Measurements from ENCODE around the gene ITPK1. TPM values are rescaled to one million over a fixed set of nuclear protein-coding genes. Genes with fewer than 3 reads are reported as not detected.

The ITPK1 gene
- total RNA-seq, 2 donors from 2014 or later: 57.9 to 92.1 TPM

GRCh38 chr14:92935446-92935845 lies 180.3 kb downstream of the ITPK1 start:
- no peak for ATAC-seq

GRCh38 chr14:92934196-92935085 lies 181.3 kb downstream of the ITPK1 start:
- DNase-seq (ENCODE audit: low spot score): no peak
- no peaks in the 10 kb centered on the region for H3K36me3 Mint-ChIP-seq
- no peaks in the 10 kb centered on the region for H3K27me3 Mint-ChIP-seq
- no peak overlapping the region for H3K27ac Mint-ChIP-seq
- H3K9me3 Mint-ChIP-seq: no peaks in the 10 kb centered on the region
- H3K4me1 Mint-ChIP-seq (ENCODE audit: low read depth in 2 of 2): no peaks in the 10 kb centered on the region
- no peak overlapping the region for H3K4me3 Mint-ChIP-seq
- no peak for ATAC-seq

More at GRCh38 chr14:92935446-92935845, 180.3 kb downstream of the ITPK1 start:
- H3K27ac Mint-ChIP-seq: no peak overlapping the region
- no peak overlapping the region for H3K4me3 Mint-ChIP-seq
- H3K36me3 Mint-ChIP-seq: no peaks in the 10 kb centered on the region
- no peaks in the 10 kb centered on the region for H3K9me3 Mint-ChIP-seq
- H3K4me1 Mint-ChIP-seq (ENCODE audit: low read depth in 2 of 2): no peaks in the 10 kb centered on the region
- DNase-seq (ENCODE audit: low spot score): no peak
- H3K27me3 Mint-ChIP-seq: no peaks in the 10 kb centered on the region

DNA sequence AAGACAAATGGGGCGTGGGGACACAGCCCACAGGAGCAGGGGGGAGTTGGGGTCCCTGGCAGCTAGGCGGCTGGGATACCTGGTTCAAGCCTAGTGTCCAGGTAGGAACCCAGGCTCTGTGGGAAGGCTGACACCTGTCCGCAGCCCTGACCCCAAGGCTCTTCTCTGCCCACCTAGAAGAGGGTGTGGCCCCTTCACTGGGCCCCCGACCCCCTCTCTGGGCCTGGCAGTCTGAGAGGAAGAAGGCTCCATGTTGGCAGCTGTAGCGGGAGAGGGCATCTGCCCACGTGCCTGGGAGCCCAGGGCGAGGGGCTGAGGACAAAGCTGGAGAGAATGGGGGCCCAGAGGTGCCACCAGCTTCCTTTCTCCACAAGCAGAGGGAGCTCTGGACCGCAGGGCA lies 182.2 kb downstream of the ITPK1 start:
- H3K27ac Mint-ChIP-seq: no peak overlapping the region
- H3K9me3 Mint-ChIP-seq: no peaks in the 10 kb centered on the region
- ATAC-seq (no peak), DNase-seq (ENCODE audit: low spot score) (no peak)
- no peak overlapping the region for H3K4me3 Mint-ChIP-seq
- no peaks in the 10 kb centered on the region for H3K4me1 Mint-ChIP-seq (ENCODE audit: low read depth in 2 of 2)
- no peaks in the 10 kb centered on the region for H3K36me3 Mint-ChIP-seq
- H3K27me3 Mint-ChIP-seq: no peaks in the 10 kb centered on the region

DNA sequence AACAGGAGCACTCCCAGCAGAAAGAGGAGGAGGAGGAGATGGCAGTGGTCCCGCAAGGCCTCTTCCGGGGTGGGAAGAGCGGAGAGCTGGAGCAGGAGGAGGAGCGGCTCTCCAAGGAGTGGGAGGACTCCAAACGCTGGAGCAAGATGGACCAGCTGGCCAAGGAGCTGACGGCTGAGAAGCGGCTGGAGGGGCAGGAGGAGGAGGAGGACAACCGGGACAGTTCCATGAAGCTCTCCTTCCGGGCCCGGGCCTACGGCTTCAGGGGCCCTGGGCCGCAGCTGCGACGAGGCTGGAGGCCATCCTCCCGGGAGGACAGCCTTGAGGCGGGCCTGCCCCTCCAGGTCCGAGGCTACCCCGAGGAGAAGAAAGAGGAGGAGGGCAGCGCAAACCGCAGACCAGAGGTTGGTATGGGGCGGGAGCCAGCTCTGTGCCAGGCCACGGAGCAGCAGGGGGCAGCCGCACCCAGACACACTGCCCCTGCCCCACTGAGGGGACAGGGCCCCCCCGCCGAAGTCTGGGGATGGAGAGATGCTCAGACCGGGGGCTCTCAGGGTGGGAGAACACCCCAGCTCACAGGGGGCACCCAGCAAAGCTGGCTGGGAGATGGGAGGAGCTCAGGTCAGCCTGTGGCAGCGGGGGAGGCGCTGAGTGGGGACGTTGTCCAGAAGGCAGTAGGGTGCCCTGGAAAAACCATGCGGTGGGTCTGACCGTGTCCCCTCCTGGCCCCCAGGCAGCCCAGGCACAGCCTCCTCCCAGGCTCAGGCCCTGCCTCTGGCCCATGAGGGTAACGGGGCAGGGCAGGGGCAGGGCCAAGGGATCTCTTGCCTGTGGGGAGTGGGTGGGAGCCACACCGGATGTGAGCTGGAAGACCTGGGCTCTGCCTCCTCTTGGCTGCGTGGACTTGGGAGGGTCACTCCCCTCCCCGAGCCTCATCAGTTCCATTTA lies 183.0 kb downstream of the ITPK1 start:
- DNase-seq (ENCODE audit: low spot score) (no peak), ATAC-seq (no peak)
- H3K4me1 Mint-ChIP-seq (ENCODE audit: low read depth in 2 of 2): no peaks in the 10 kb centered on the region
- H3K27ac Mint-ChIP-seq: no peak overlapping the region
- no peaks in the 10 kb centered on the region for H3K27me3 Mint-ChIP-seq
- H3K4me3 Mint-ChIP-seq: no peak overlapping the region
- no peaks in the 10 kb centered on the region for H3K36me3 Mint-ChIP-seq
- no peaks in the 10 kb centered on the region for H3K9me3 Mint-ChIP-seq

DNA sequence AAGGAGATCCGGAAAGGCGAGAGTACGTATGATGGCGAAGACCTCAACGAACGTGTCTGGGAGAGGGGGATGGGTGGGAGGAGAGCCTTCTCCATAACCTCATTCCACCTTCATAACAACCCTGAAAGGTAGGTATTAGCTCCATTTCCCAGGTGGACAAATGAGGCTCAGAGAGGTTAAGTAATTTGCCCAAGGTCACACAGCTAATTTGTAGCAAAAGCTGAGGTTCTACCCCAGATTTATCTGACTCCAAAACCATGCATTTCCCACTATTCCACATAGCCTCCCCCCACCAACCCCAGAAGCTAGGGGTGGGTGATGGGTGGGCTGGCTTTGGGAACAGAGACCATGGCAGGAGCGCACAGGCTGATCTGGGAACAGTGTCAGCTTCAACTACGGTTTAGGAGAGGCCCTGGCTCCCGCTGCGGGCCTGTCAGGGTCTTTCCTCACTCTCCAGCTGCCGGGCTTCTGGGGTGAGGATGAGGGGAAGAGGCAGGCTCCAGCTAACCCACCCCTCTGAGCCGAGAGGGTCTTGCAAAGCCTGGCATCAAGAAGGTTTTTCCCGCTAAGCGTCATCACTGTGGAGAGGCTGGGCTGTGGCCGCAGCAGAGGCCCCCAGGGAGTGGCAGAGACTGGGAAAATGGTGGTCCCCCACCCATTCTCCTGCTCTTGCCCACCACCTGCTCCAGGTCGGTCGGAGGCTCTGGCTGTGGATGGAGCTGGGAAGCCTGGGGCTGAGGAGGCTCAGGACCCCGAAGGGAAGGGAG lies 183.9 kb downstream of the ITPK1 start:
- no peaks in the 10 kb centered on the region for H3K4me1 Mint-ChIP-seq (ENCODE audit: low read depth in 2 of 2)

GRCh38 chr14:92930737-92931602 lies 184.8 kb downstream of the ITPK1 start:
- Mint-ChIP-seq H3K9me3 (no peaks in the 10 kb centered on the region), H3K27ac (no peak overlapping the region), H3K4me1 (ENCODE audit: low read depth in 2 of 2) (no peaks in the 10 kb centered on the region), H3K4me3 (no peak overlapping the region), H3K36me3 (no peaks in the 10 kb centered on the region), H3K27me3 (no peaks in the 10 kb centered on the region)
- ATAC-seq: no peak
- DNase-seq (ENCODE audit: low spot score): no peak

More for the DNA sequence above, 183.9 kb downstream of the ITPK1 start:
- Mint-ChIP-seq H3K27me3 (no peaks in the 10 kb centered on the region), H3K36me3 (no peaks in the 10 kb centered on the region), H3K4me3 (no peak overlapping the region), H3K9me3 (no peaks in the 10 kb centered on the region), H3K27ac (no peak overlapping the region)
- ATAC-seq (no peak), DNase-seq (ENCODE audit: low spot score) (no peak)

DNA sequence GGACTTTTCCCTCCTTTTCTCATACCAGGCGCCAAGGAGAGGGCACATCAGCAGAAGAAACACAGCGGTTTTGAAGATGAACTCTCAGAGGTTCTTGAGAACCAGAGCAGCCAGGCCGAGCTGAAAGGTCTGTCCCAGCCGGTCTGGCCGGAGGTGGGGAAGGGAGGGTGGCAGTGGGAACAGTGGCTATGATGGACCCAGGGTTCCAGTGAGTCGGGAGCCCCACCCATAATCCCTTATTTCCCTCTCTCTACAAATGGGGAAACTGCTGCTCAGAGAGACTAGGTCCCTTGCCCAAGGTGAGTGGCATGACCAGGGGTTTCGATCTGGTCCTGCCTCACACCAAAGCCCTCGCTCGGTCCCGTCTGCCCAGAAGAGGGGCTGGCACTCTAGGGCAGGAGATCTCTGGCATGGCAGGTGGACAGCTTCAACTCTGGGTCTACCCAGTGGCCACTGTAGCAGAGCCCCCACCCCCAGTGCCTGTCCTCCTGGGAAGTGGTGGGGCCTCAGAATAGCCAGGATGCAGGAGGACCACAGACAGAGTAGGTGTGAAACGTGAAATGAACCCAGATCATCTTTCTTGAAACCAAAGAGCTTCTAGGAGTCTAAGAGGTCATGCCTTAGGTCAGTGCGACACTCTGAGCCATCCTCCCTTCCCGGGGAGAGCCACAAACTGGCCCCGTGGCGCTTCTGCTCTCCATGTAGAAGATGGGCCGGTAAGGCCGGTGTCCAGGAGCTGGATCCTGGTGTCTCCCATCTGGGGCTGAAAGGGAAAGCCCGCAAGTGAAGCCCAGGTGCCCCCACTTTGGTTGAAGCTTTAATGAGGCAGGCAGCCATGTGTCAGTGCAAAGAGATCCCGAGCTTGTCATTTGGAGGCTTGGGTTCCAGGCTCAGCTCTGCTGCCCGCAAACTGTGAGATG lies 185.8 kb downstream of the ITPK1 start:
- no peak for DNase-seq (ENCODE audit: low spot score)
- Mint-ChIP-seq H3K27me3 (peaks cover 0 to 2% of the 10 kb centered on the region in 2 donors), H3K9me3 (no peaks in the 10 kb centered on the region), H3K4me3 (no peak overlapping the region), H3K36me3 (no peaks in the 10 kb centered on the region), H3K27ac (no peak overlapping the region), H3K4me1 (ENCODE audit: low read depth in 2 of 2) (peaks cover 0 to under 1% of the 10 kb centered on the region in 2 donors)
- ATAC-seq: no peak

GRCh38 chr14:92928961-92929688 lies 186.6 kb downstream of the ITPK1 start:
- H3K36me3 Mint-ChIP-seq: no peaks in the 10 kb centered on the region
- H3K9me3 Mint-ChIP-seq: no peaks in the 10 kb centered on the region
- H3K27me3 Mint-ChIP-seq: peaks cover 0 to 8% of the 10 kb centered on the region in 2 donors
- no peak overlapping the region for H3K4me3 Mint-ChIP-seq
- no peak overlapping the region for H3K27ac Mint-ChIP-seq
- H3K4me1 Mint-ChIP-seq (ENCODE audit: low read depth in 2 of 2): peaks cover 0 to 3% of the 10 kb centered on the region in 2 donors
- ATAC-seq (peak in 1 of 2 donors; percentile 31), DNase-seq (ENCODE audit: low spot score) (no peak)

GRCh38 chr14:92928258-92928629 lies 187.5 kb downstream of the ITPK1 start:
- no peak for ATAC-seq
- H3K27ac Mint-ChIP-seq: no peak overlapping the region
- no peak for DNase-seq (ENCODE audit: low spot score)
- peaks cover 0 to 8% of the 10 kb centered on the region in 2 donors for H3K27me3 Mint-ChIP-seq
- H3K9me3 Mint-ChIP-seq: no peaks in the 10 kb centered on the region
- no peaks in the 10 kb centered on the region for H3K36me3 Mint-ChIP-seq
- peaks cover 0 to 3% of the 10 kb centered on the region in 2 donors for H3K4me1 Mint-ChIP-seq (ENCODE audit: low read depth in 2 of 2)
- H3K4me3 Mint-ChIP-seq: no peak overlapping the region

DNA sequence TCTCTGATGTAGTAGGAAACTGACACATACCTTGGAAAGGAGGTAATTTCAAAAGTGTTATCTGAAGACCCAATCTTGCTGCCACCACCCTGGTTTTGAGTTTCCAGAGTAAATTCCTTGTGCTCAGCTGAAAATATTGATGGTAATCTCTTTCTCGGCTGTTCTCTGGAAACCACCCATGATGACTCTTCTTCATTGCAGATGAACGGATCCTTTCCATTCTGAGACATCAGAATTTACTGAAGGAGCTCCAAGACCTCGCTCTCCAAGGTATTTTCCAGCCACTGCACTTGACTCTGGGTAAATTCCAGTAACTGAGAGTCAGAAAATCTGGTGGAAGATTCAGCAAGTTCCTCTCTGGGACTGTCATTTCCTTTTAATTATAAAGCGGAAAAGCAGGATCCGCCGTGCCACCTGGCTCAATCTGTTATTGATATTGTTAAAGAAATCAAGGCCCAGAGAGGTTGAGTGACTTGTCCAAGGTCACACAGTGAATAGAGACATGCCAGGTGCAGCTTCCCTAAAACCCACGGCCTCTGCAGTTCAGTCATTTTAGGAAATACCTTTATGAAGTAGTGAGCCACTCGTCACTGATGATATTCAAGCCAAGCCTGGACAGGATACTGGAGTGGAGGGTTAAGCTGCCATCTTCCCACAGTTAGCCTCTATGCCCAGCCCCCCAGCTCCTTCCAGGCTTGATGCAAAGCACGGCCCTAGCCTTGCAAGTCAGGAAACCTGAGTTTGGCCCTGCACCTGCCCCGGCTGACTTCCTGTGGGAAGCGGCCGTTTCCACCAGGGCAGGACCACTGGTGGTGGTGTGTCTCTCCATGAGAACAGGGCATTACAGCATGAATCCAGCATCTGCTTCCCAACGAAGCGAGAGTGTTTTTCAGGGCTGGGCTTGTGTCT lies 188.1 kb downstream of the ITPK1 start:
- ATAC-seq (no peak), DNase-seq (ENCODE audit: low spot score) (no peak)
- Mint-ChIP-seq H3K36me3 (no peaks in the 10 kb centered on the region), H3K4me1 (ENCODE audit: low read depth in 2 of 2) (peaks cover 0 to 4% of the 10 kb centered on the region in 2 donors), H3K27ac (no peak overlapping the region), H3K4me3 (no peak overlapping the region), H3K27me3 (peaks cover 1 to 10% of the 10 kb centered on the region in 2 donors), H3K9me3 (no peaks in the 10 kb centered on the region)

- Mint-ChIP-seq H3K27me3 (peaks cover 8 to 17% of the 10 kb centered on the region in 2 donors), H3K36me3 (no peaks in the 10 kb centered on the region), H3K4me1 (ENCODE audit: low read depth in 2 of 2) (peaks cover 0 to 7% of the 10 kb centered on the region in 2 donors), H3K9me3 (no peaks in the 10 kb centered on the region), H3K4me3 (no peak overlapping the region), H3K27ac (no peak overlapping the region)
- no peak for ATAC-seq
- no peak for DNase-seq (ENCODE audit: low spot score)
Observed at GRCh38 chr14:92926931-92927330, 188.8 kb downstream of the ITPK1 start.

Data from natural killer cell treated with Interleukin-12 subunit alpha and Interleukin-12 subunit beta and Interleukin-15 and Interleukin-18, amount 100 ng/mL, for 72 hours (primary cell).